ENCODE results near the gene TULP1. TPM values are rescaled to one million over a fixed set of nuclear protein-coding genes. Genes with fewer than 3 reads are reported as not detected.
"Not testable (repeated sequence)": the region's sequence is repeated elsewhere in the genome, so short reads cannot be mapped to it uniquely, and the experiment has no call there.

Gene TULP1
- total RNA-seq, 1 experiment from 2014 or later = not detected

- no peak overlapping the region for H3K27ac Mint-ChIP-seq
- H3K79me2 ChIP-seq (ENCODE audit: insufficient read depth, low read length) = no peaks in the 10 kb centered on the region
- no peak overlapping the region for H3K18ac ChIP-seq (ENCODE audit: insufficient read length, low read depth, low read length)
- no peaks in the 10 kb centered on the region for H3K4me1 ChIP-seq (ENCODE audit: insufficient read depth, low read length)
- no peak overlapping the region for H3K9ac ChIP-seq (ENCODE audit: extremely low read depth, insufficient read length, low read length)
- no peak overlapping the region for H2AFZ ChIP-seq (ENCODE audit: low read length)
- no peak overlapping the region for H3K4me2 ChIP-seq (ENCODE audit: insufficient read depth, insufficient read length, low read length)
- no peak overlapping the region for H2AK5ac ChIP-seq (ENCODE audit: insufficient read length, low read length)
- no peak overlapping the region for H4K91ac ChIP-seq (ENCODE audit: insufficient read length, low read depth, low read length)
- no peaks in the 10 kb centered on the region for H3K9me3 ChIP-seq (ENCODE audit: control insufficient read depth, low read depth, low read length)
- H4K8ac ChIP-seq (replicated peaks; ENCODE audit: insufficient read length, low read depth, low read length) = no peak overlapping the region
- H3K14ac ChIP-seq (ENCODE audit: insufficient read depth, low read length) = no peak overlapping the region; the same call in 1 of the 2 replicates
- no peak overlapping the region for H3K27ac ChIP-seq (ENCODE audit: insufficient read length, low read depth, low read length)
- H4K20me1 ChIP-seq (ENCODE audit: control insufficient read depth, insufficient read depth, insufficient read length) = no peaks in the 10 kb centered on the region
- no peak overlapping the region for H2BK5ac ChIP-seq (ENCODE audit: insufficient read length, low read length)
- no peak overlapping the region for H3K23ac ChIP-seq (ENCODE audit: insufficient read length, low read depth, low read length)
- H3K27me3 Mint-ChIP-seq (ENCODE audit: low read depth) = no peaks in the 10 kb centered on the region; the same call in none of the 2 replicates
- H3K4ac ChIP-seq (ENCODE audit: low read depth, low read length) = no peak overlapping the region
- DNase-seq = no peak
- H2BK12ac ChIP-seq (ENCODE audit: insufficient read length, low read depth, low read length) = no peak overlapping the region
- H3K36me3 Mint-ChIP-seq (ENCODE audit: insufficient read depth in 1 of 3, low read depth in 3 of 3) = no peaks in the 10 kb centered on the region
- H2BK15ac ChIP-seq (ENCODE audit: low read depth, low read length) = no peak overlapping the region
- peaks cover 11 to 18% of the 10 kb centered on the region in 2 experiments for H3K4me1 Mint-ChIP-seq
- TF ChIP-seq CTCF (conservative IDR thresholded peaks at IDR 0.05) = no peak
- no peak overlapping the region for H3K56ac ChIP-seq (ENCODE audit: insufficient read length, low read depth, low read length)
- no peak overlapping the region for H2BK20ac ChIP-seq (ENCODE audit: low read depth, low read length, poor library complexity, severe bottlenecking)
- no peak overlapping the region for H3T11ph ChIP-seq (ENCODE audit: low read length)
- no peaks in the 10 kb centered on the region for H3K79me1 ChIP-seq (ENCODE audit: insufficient read depth, low read depth, low read length, poor library complexity, severe bottlenecking)
- H2BK120ac ChIP-seq (ENCODE audit: low read depth, low read length, poor library complexity, severe bottlenecking) = no peak overlapping the region
- peaks cover under 1% of the 10 kb centered on the region for H3K23me2 ChIP-seq (ENCODE audit: insufficient read length, low read depth, low read length, poor library complexity, severe bottlenecking)
- H4K5ac ChIP-seq (ENCODE audit: insufficient read length, low read depth, low read length) = no peak overlapping the region
- WGBS (ENCODE audit: extremely low coverage, insufficient read length, low lambda C conversion rate) = no CpG with 5 or more reads among the region's 6 CpGs
- H3K9me3 Mint-ChIP-seq = peaks cover 0 to 2% of the 10 kb centered on the region in 2 experiments; a peak in 1 of 5 replicates
- H3K27me3 ChIP-seq (ENCODE audit: insufficient read depth, low read length) = no peaks in the 10 kb centered on the region
- no peak overlapping the region for H3K4me3 Mint-ChIP-seq
Observed at GRCh38 chr6:35516712-35517111, 4.0 kb upstream of the TULP1 start.

GRCh38 chr6:35515939-35516338 lies 3.2 kb upstream of the TULP1 start:
- WGBS (ENCODE audit: extremely low coverage, insufficient read length, low lambda C conversion rate) = no CpG with 5 or more reads among the region's 6 CpGs
- H3K18ac ChIP-seq (ENCODE audit: insufficient read length, low read depth, low read length); H3K14ac ChIP-seq (ENCODE audit: insufficient read depth, low read length); H4K5ac ChIP-seq (ENCODE audit: insufficient read length, low read depth, low read length); H3K36me3 Mint-ChIP-seq (ENCODE audit: insufficient read depth in 1 of 3, low read depth in 3 of 3); H3K79me1 ChIP-seq (ENCODE audit: insufficient read depth, low read depth, low read length, poor library complexity, severe bottlenecking); H3K9me3 Mint-ChIP-seq; H3K23ac ChIP-seq (ENCODE audit: insufficient read length, low read depth, low read length); H3K27ac Mint-ChIP-seq; H2BK5ac ChIP-seq (ENCODE audit: insufficient read length, low read length); H3K27me3 Mint-ChIP-seq (ENCODE audit: low read depth); H3K27me3 ChIP-seq (ENCODE audit: insufficient read depth, low read length); H3K9me3 ChIP-seq (ENCODE audit: control insufficient read depth, low read depth, low read length); H2BK12ac ChIP-seq (ENCODE audit: insufficient read length, low read depth, low read length); H3T11ph ChIP-seq (ENCODE audit: low read length); H4K20me1 ChIP-seq (ENCODE audit: control insufficient read depth, insufficient read depth, insufficient read length); H3K79me2 ChIP-seq (ENCODE audit: insufficient read depth, low read length); H4K91ac ChIP-seq (ENCODE audit: insufficient read length, low read depth, low read length); H2BK15ac ChIP-seq (ENCODE audit: low read depth, low read length); H2BK20ac ChIP-seq (ENCODE audit: low read depth, low read length, poor library complexity, severe bottlenecking); H3K4ac ChIP-seq (ENCODE audit: low read depth, low read length); H4K8ac ChIP-seq (replicated peaks; ENCODE audit: insufficient read length, low read depth, low read length); H2BK120ac ChIP-seq (ENCODE audit: low read depth, low read length, poor library complexity, severe bottlenecking); H3K4me2 ChIP-seq (ENCODE audit: insufficient read depth, insufficient read length, low read length); H3K9ac ChIP-seq (ENCODE audit: extremely low read depth, insufficient read length, low read length); H3K56ac ChIP-seq (ENCODE audit: insufficient read length, low read depth, low read length); H3K23me2 ChIP-seq (ENCODE audit: insufficient read length, low read depth, low read length, poor library complexity, severe bottlenecking); H2AK5ac ChIP-seq (ENCODE audit: insufficient read length, low read length); H3K4me1 ChIP-seq (ENCODE audit: insufficient read depth, low read length); H3K27ac ChIP-seq (ENCODE audit: insufficient read length, low read depth, low read length); H3K4me3 Mint-ChIP-seq; H2AFZ ChIP-seq (ENCODE audit: low read length): not testable (repeated sequence)
- DNase-seq = peak; percentile 46
- peaks cover 11 to 24% of the 10 kb centered on the region in 2 experiments for H3K4me1 Mint-ChIP-seq
